Ishikawa (cell line): ENCODE results near the gene DGCR8.

Source experiments
- CEBPB ChIP-seq: IDR thresholded peaks from 2 replicates; pipeline ENCODE4 v1.6.1; 2012
- CREB1 ChIP-seq: IDR thresholded peaks from 2 replicates; pipeline ENCODE4 v1.6.1; 2012; ENCODE audit warnings: low read depth
- EGR1 ChIP-seq: IDR thresholded peaks from 2 replicates; pipeline ENCODE4 v1.6.1; 2012
- EP300 ChIP-seq: IDR thresholded peaks from 2 replicates; pipeline ENCODE4 v1.6.1; 2012; ENCODE audit warnings: borderline replicate concordance
- FOXM1 ChIP-seq: IDR thresholded peaks from 2 replicates; pipeline ENCODE4 v1.6.1; 2012; ENCODE audit warnings: low read depth, borderline replicate concordance
- MAX ChIP-seq: IDR thresholded peaks from 2 replicates; pipeline ENCODE4 v1.6.1; 2012
- NFIC ChIP-seq: IDR thresholded peaks from 2 replicates; pipeline ENCODE4 v1.6.1; 2012
- RAD21 ChIP-seq: IDR thresholded peaks from 2 replicates; pipeline ENCODE4 v1.6.1; 2012; ENCODE audit warnings: low read depth
- TAF1 ChIP-seq: IDR thresholded peaks from 2 replicates; pipeline ENCODE4 v1.6.1; 2012; ENCODE audit warnings: low read depth, mild to moderate bottlenecking
- TCF12 ChIP-seq: IDR thresholded peaks from 2 replicates; pipeline ENCODE4 v1.6.1; 2012; ENCODE audit warnings: low read depth
- TEAD4 ChIP-seq: IDR thresholded peaks from 2 replicates; pipeline ENCODE4 v1.6.1; 2012
- YY1 ChIP-seq: IDR thresholded peaks from 2 replicates; pipeline ENCODE4 v1.6.1; 2012; ENCODE audit warnings: low read depth
- ZBTB7A ChIP-seq: IDR thresholded peaks from 2 replicates; pipeline ENCODE4 v1.6.1; 2012; ENCODE audit warnings: low read depth
- TF ChIP-seq, protein P1 (sequence below): IDR thresholded peaks from 2 replicates; pipeline ENCODE4 v1.6.1; 2012
- TF ChIP-seq, protein P2 (sequence below): IDR thresholded peaks from 2 replicates; pipeline ENCODE4 v1.6.1; 2012; ENCODE audit warnings: low read depth, mild to moderate bottlenecking

The DGCR8 gene

GRCh38 chr22:20037419-20037818 is 42.6 kb upstream of the DGCR8 start:
- TF ChIP-seq EP300: no peak
- TF ChIP-seq CEBPB: no peak
- no peak for TF ChIP-seq NFIC
- TF ChIP-seq TEAD4: no peak
- TF ChIP-seq RAD21: no peak
- no peak for TF ChIP-seq EGR1
- TF ChIP-seq, protein P1, sequence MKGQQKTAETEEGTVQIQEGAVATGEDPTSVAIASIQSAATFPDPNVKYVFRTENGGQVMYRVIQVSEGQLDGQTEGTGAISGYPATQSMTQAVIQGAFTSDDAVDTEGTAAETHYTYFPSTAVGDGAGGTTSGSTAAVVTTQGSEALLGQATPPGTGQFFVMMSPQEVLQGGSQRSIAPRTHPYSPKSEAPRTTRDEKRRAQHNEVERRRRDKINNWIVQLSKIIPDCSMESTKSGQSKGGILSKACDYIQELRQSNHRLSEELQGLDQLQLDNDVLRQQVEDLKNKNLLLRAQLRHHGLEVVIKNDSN: no peak
- no peak for TF ChIP-seq FOXM1
- TF ChIP-seq, protein P2, sequence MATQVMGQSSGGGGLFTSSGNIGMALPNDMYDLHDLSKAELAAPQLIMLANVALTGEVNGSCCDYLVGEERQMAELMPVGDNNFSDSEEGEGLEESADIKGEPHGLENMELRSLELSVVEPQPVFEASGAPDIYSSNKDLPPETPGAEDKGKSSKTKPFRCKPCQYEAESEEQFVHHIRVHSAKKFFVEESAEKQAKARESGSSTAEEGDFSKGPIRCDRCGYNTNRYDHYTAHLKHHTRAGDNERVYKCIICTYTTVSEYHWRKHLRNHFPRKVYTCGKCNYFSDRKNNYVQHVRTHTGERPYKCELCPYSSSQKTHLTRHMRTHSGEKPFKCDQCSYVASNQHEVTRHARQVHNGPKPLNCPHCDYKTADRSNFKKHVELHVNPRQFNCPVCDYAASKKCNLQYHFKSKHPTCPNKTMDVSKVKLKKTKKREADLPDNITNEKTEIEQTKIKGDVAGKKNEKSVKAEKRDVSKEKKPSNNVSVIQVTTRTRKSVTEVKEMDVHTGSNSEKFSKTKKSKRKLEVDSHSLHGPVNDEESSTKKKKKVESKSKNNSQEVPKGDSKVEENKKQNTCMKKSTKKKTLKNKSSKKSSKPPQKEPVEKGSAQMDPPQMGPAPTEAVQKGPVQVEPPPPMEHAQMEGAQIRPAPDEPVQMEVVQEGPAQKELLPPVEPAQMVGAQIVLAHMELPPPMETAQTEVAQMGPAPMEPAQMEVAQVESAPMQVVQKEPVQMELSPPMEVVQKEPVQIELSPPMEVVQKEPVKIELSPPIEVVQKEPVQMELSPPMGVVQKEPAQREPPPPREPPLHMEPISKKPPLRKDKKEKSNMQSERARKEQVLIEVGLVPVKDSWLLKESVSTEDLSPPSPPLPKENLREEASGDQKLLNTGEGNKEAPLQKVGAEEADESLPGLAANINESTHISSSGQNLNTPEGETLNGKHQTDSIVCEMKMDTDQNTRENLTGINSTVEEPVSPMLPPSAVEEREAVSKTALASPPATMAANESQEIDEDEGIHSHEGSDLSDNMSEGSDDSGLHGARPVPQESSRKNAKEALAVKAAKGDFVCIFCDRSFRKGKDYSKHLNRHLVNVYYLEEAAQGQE: no peak
- no peak for TF ChIP-seq TAF1
- TF ChIP-seq CREB1: no peak
- TF ChIP-seq TCF12: no peak
- TF ChIP-seq YY1: no peak
- TF ChIP-seq MAX: no peak
- no peak for TF ChIP-seq ZBTB7A

DNA sequence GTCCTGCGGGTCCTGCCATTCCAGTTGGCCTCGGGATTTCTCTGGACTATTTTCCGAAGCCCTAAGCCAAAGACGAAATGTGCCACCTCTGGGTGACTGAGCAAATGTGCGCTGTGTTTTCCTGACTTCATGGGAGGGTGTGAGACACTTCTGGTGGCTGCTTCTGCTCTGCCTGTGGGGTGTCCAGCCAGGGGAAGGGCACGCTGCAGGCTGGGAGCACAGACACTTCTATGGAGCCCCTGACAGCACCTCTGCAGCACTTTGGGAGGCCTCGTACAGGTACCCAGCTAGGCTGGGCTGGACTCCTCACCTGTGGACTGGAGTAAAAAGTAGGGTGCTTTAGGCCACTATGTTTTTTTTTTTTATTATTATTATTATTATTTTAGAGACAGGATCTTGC is 41.5 kb upstream of the DGCR8 start:
- TF ChIP-seq FOXM1 (no peak), CEBPB (no peak), TAF1 (no peak)
- TF ChIP-seq, protein P1: no peak

DNA sequence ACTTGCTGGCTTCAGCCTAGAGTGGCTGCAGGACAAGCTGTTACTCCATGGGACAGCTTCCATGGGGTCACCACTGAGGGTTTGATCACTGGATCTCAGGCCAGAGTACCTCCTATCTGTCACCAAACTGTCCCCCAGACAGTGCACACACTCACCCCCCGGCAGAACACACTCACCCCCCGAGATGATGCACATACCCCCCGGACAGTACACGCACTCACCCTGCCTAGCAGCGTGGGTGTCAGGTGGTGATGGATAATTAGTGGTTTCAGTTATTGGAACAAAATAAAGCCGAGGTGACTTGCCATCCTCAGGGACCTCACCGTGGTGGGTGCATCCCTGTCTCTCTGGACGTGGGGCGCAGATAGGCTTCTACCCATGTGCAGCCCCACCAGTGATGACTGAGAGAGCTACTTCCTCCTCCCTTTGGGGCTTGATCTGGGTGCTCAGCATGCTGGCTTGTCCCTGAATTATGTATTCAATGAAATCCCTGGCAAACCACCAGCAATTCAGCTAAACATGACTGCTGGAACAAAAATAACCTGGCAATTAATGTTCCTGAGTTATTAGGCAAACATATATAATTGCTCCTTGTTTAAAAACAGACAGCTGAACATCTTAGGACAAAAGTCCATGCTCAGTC is 40.2 kb upstream of the DGCR8 start:
- TF ChIP-seq RAD21 (no peak), CEBPB (no peak), NFIC (no peak), TCF12 (no peak), FOXM1 (no peak), CREB1 (no peak), YY1 (no peak), ZBTB7A (no peak), EGR1 (no peak), EP300 (no peak), TAF1 (no peak), TEAD4 (no peak)
- TF ChIP-seq, protein P2: no peak
- TF ChIP-seq, protein P1: no peak

GRCh38 chr22:20040327-20041200 is 39.5 kb upstream of the DGCR8 start:
- TF ChIP-seq MAX (no peak), CREB1 (no peak), TEAD4 (no peak), NFIC (no peak), EGR1 (no peak), FOXM1 (no peak), YY1 (no peak), CEBPB (no peak), ZBTB7A (no peak), TAF1 (no peak), TCF12 (no peak), RAD21 (no peak), EP300 (no peak)
- TF ChIP-seq, protein P2: no peak
- TF ChIP-seq, protein P1: no peak
